GM19463 (cell line): ENCODE data around the gene TMEM82.

ENCODE experiments used
- ATAC-seq: cut with Tn5 transposase; IDR thresholded peaks from one replicate; pipeline ENCODE4 v1.9.1; 2021; ENCODE audit warnings: mild to moderate bottlenecking, moderate library complexity; ENCODE audit not compliant: unreplicated experiment

The TMEM82 gene

GRCh38 chr1:15777909-15778707 is 35.8 kb downstream of the TMEM82 start:
- no peak for ATAC-seq

- ATAC-seq, result no peak
These were observed 43.4 kb downstream of the TMEM82 start for GRCh38 chr1:15785683-15786082.

- no peak for ATAC-seq
These were observed 44.3 kb downstream of the TMEM82 start for GRCh38 chr1:15786581-15786980.

GRCh38 chr1:15788624-15789301 is 46.5 kb downstream of the TMEM82 start:
- ATAC-seq, result no peak

GRCh38 chr1:15796086-15796462 is 53.8 kb downstream of the TMEM82 start:
- ATAC-seq, result no peak
